GM12878 (cell line): ENCODE data around the gene SBF2. TPM values are rescaled to one million over a fixed set of nuclear protein-coding genes. Genes with fewer than 3 reads are reported as not detected.

Source experiments
- ATAC-seq: fragments of 200-7000 bp; cut with Tn5 transposase; 3 replicates; pipeline ENCODE4 v1.9.1; 2020; ENCODE audit warnings: mild to moderate bottlenecking, moderate library complexity
- BruUV-seq: library from RNA; stranded (reverse); fragments of 400-500 nt; replicated peaks from 2 replicates; lab custom pipeline; 2021; lab: Mats Ljungman, UMichigan
- CTCF ChIA-PET: fragments of 300-600 bp; sonication (Branson Sonifier 250); formaldehyde crosslinking; extraction: SDS; loops from one replicate; lab custom pipeline; 2021; ENCODE audit warnings: inconsistent platforms; lab: Yijun Ruan, JAX
- POLR2A ChIA-PET: fragments of 350-600 bp; formaldehyde crosslinking; extraction: SDS; loops from one replicate; lab custom pipeline; 2021; ENCODE audit warnings: inconsistent platforms; lab: Charles Lee
- RAD21 ChIA-PET: fragments of 300-600 bp; sonication (Branson Sonifier 250); formaldehyde crosslinking; loops from one replicate; lab custom pipeline; 2023; ENCODE audit warnings: antibody characterized with exemption; ENCODE audit not compliant: unreplicated experiment; lab: Charles Lee
- SMC1A ChIA-PET: fragments of 300-600 bp; sonication (Branson Sonifier 250); formaldehyde crosslinking; loops from one replicate; lab custom pipeline; 2023; ENCODE audit not compliant: unreplicated experiment, uncharacterized antibody; lab: Charles Lee
- DNase-seq: peaks from one replicate; pipeline ENCODE4 v3.0.0-alpha.2; 2011; ENCODE audit warnings: low read depth, low spot score
- FAIRE-seq: peaks from 3 replicates; lab custom pipeline; 2011; peaks lifted over from hg19 to GRCh38; lab: Jason Lieb, UNC
- H2AFZ ChIP-seq: 2 replicates; pipeline ENCODE4 v1.6.0; 2011; ENCODE audit warnings: low read depth, low read length, control low read depth; ENCODE audit not compliant: control insufficient read depth
- H3K27ac ChIP-seq: 2 replicates; pipeline ENCODE4 v1.5.1; 2011; ENCODE audit warnings: control low read depth; ENCODE audit not compliant: control insufficient read depth, insufficient read depth
- H3K27me3 ChIP-seq, 2 experiments: replicated peaks in 1 of 2; 2 replicates each; pipeline versions ENCODE4 v1.6.0 to v1.6.1; 2011; ENCODE audit warnings: low read length in 1 of 2; ENCODE audit not compliant: control insufficient read depth in 2 of 2, insufficient read depth in 2 of 2
- H3K36me3 ChIP-seq, 2 experiments: 2 replicates each; pipeline ENCODE4 v1.5.1; 2011; ENCODE audit warnings: low read length in 1 of 2; ENCODE audit not compliant: control insufficient read depth in 2 of 2, insufficient read depth in 2 of 2
- H3K4me1 ChIP-seq: 2 replicates; pipeline ENCODE4 v1.6.1; 2011; ENCODE audit warnings: mild to moderate bottlenecking, low read length, moderate library complexity, mixed read lengths; ENCODE audit not compliant: control insufficient read depth, insufficient read depth
- H3K4me2 ChIP-seq: 2 replicates; pipeline ENCODE4 v1.6.0; 2011; ENCODE audit warnings: control low read depth; ENCODE audit not compliant: control insufficient read depth, insufficient read depth
- H3K4me3 ChIP-seq: fragments of 200-600 bp; sonication (generic); 2 replicates; pipeline ENCODE4 v1.5.1; 2016
- H3K79me2 ChIP-seq: 2 replicates; pipeline ENCODE4 v1.6.0; 2011; ENCODE audit warnings: low read length; ENCODE audit not compliant: control insufficient read depth, insufficient read depth
- H3K9ac ChIP-seq: 2 replicates; pipeline ENCODE4 v1.8.0; 2011; ENCODE audit warnings: low read length, control low read depth, mixed read lengths; ENCODE audit not compliant: control insufficient read depth, insufficient read depth
- H3K9me3 ChIP-seq: replicated peaks from 3 replicates; pipeline ENCODE4 v1.5.1; 2011; ENCODE audit warnings: mild to moderate bottlenecking, low read length; ENCODE audit not compliant: control insufficient read depth, insufficient read depth
- H4K20me1 ChIP-seq: 2 replicates; pipeline ENCODE4 v1.6.0; 2011; ENCODE audit not compliant: control insufficient read depth, insufficient read depth
- ASH2L ChIP-seq: fragments of 300-600, 200-600 bp; sonication (generic); IDR thresholded peaks from 2 replicates; pipeline ENCODE4 v1.6.1; 2017; ENCODE audit warnings: low read depth, mild to moderate bottlenecking, borderline replicate concordance
- ATF7 ChIP-seq: fragments of 450-650 bp; IDR thresholded peaks from 2 replicates; pipeline ENCODE4 v1.6.1; 2016; ENCODE audit warnings: low read depth, mild to moderate bottlenecking
- BHLHE40 ChIP-seq, 2 experiments: fragments of 450-650 bp in 1 of 2; IDR thresholded peaks; 2 replicates each; pipeline ENCODE4 v1.6.1; 2011 to 2017; ENCODE audit warnings: low read depth in 2 of 2, borderline replicate concordance in 1 of 2, improper control_type of control experiment in 1 of 2, low read length in 1 of 2, mild to moderate bottlenecking in 1 of 2
- CBFB ChIP-seq: IDR thresholded peaks from 2 replicates; pipeline ENCODE4 v1.6.1; 2016; ENCODE audit warnings: antibody characterized with exemption, low read depth
- HDAC2 ChIP-seq: fragments of 200-600 bp; sonication (generic); IDR thresholded peaks from 2 replicates; pipeline ENCODE4 v1.6.1; 2017
- KDM1A ChIP-seq: fragments of 200-600 bp; sonication (generic); IDR thresholded peaks from 2 replicates; pipeline ENCODE4 v1.6.1; 2016; ENCODE audit warnings: borderline replicate concordance
- MXI1 ChIP-seq: fragments of 150-350 bp; IDR thresholded peaks from 2 replicates; pipeline ENCODE4 v1.6.1; 2011; ENCODE audit warnings: low read depth, mild to moderate bottlenecking, inconsistent platforms, low read length, improper control_type of control experiment
- NFIC ChIP-seq: IDR thresholded peaks from 2 replicates; pipeline ENCODE4 v1.6.1; 2012; ENCODE audit warnings: low read depth, mild to moderate bottlenecking, inconsistent platforms, low read length, moderate library complexity
- NR2F1 ChIP-seq: fragments of 450-650 bp; conservative IDR thresholded peaks from 2 replicates; pipeline ENCODE4 v1.6.1; 2017; ENCODE audit warnings: mild to moderate bottlenecking
- POLR2A ChIP-seq: IDR thresholded peaks from 2 replicates; pipeline ENCODE4 v1.6.1; 2011; ENCODE audit warnings: low read depth, mild to moderate bottlenecking, low read length
- RAD21 ChIP-seq: IDR thresholded peaks from 2 replicates; pipeline ENCODE4 v1.6.1; 2011; ENCODE audit warnings: mild to moderate bottlenecking, low read depth, low read length, moderate library complexity; ENCODE audit not compliant: insufficient read depth
- RUNX3 ChIP-seq: IDR thresholded peaks from 2 replicates; pipeline ENCODE4 v1.6.1; 2012; ENCODE audit warnings: low read length, inconsistent platforms
- SREBF2 ChIP-seq: IDR thresholded peaks from 2 replicates; pipeline ENCODE4 v1.6.1; 2012; ENCODE audit warnings: mild to moderate bottlenecking, low read length
- STAT3 ChIP-seq: IDR thresholded peaks from 2 replicates; pipeline ENCODE4 v1.6.1; 2011; ENCODE audit warnings: low read depth, low read length, improper control_type of control experiment
- TCF7 ChIP-seq: IDR thresholded peaks from 2 replicates; pipeline ENCODE4 v1.6.1; 2014; ENCODE audit warnings: antibody characterized with exemption, borderline replicate concordance
- YBX1 ChIP-seq: fragments of 450-650 bp; IDR thresholded peaks from 2 replicates; pipeline ENCODE4 v1.6.1; 2016; ENCODE audit warnings: antibody characterized with exemption
- ZNF384 ChIP-seq: IDR thresholded peaks from 2 replicates; pipeline ENCODE4 v1.6.1; 2012; ENCODE audit warnings: low read depth, mild to moderate bottlenecking, low read length, improper control_type of control experiment, borderline replicate concordance
- ZNF622 ChIP-seq: fragments of 450-650 bp; IDR thresholded peaks from 2 replicates; pipeline ENCODE4 v1.6.1; 2017; ENCODE audit warnings: mild to moderate bottlenecking, inconsistent platforms
- WGBS: methylation state at CpG from one replicate; pipeline ENCODE4 v1.1.6; 2016; ENCODE audit warnings: low lambda C conversion rate; ENCODE audit not compliant: insufficient replicate concordance, insufficient coverage; ENCODE audit errors: missing lambda C conversion rate; 5-methylcytosine and 5-hydroxymethylcytosine counted together
- in situ Hi-C: fragments of 300-500 bp; cut with MboI; formaldehyde crosslinking; loops from 9 replicates; pipeline ENCODE4 v1.14.3; 2018; ENCODE audit warnings: mixed read lengths
- intact Hi-C: fragments of 100-400 bp; cut with micrococcal nuclease; formaldehyde crosslinking; loops from one replicate; pipeline ENCODE4 v1.14.2; 2022; ENCODE audit not compliant: unreplicated experiment
- polyA plus RNA-seq, 11 experiments: library from polyadenylated mRNA; depleted of rRNA in 4 of 11; unstranded in 6 of 11; stranded (reverse) in 5 of 11; fragments of >200 nt; fragmentation: Nextera tagmentation in 4 of 11; fragmentation: Illumina TruSeq in 1 of 11; extraction: Ambion mirVana in 4 of 11; extraction: Trizol in 1 of 11; gene quantifications; 1 replicate in 1 of 11; 2 replicates in 10 of 11; pipeline versions ENCODE4 v1.2.1 to v1.2.3, GENCODE V29; 2011 to 2016; ENCODE audit warnings: inconsistent platforms in 2 of 11, missing spikeins in 2 of 11, low read depth in 1 of 11
- total RNA-seq, 4 experiments: library from RNA; depleted of rRNA in 3 of 4; stranded (reverse); fragments of >200 nt in 3 of 4; fragmentation: Illumina TruSeq in 1 of 4; extraction: Trizol in 1 of 4; gene quantifications; 2 replicates each; pipeline versions ENCODE4 v1.2.1 to v1.2.3, GENCODE V29; 2013 to 2021
- TF ChIP-seq, protein P1 (sequence below): fragments of 450-650 bp; IDR thresholded peaks from 2 replicates; pipeline ENCODE4 v1.6.1; 2017; ENCODE audit warnings: antibody characterized with exemption, mild to moderate bottlenecking, moderate library complexity

Gene SBF2
- total and polyA plus RNA-seq, 10 of the 15 experiments (the other 5 are each of a cell fraction or from before 2014, with no cell fraction given) = 0.24 to 2.3 (median 1.1) TPM

DNA sequence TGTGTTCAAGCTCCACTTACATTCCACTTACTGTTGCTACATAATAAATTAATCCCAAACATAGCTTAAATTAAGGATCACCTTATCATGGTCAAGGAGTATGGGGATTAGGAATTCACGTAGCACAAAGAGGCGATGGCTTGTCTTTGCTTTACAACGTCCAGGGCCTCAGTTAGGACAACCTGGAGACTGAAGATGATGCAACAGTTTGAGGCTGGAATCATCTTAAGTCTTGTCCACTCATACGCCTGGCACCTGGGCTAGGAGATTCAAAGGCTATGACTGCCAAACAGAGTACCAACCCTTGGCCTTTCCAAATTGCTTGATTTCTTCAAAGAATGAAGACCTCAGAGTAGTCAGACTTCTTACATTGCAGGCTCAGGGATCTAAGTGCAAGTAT is 149.1 kb downstream of the SBF2 start:
- H3K9me3 ChIP-seq = no peaks in the 10 kb centered on the region
- intact Hi-C loops = no loop called here
- ATAC-seq (no peak), DNase-seq (no peak)
- H3K4me2 ChIP-seq = no peak overlapping the region
- 38% methylated on average over 4 of the region's 4 CpGs for WGBS
- no peaks in the 10 kb centered on the region; a peak in 1 of 4 replicates for H3K27me3 ChIP-seq
- H4K20me1 ChIP-seq = no peaks in the 10 kb centered on the region
- BruUV-seq = no TSS peak
- SMC1A ChIA-PET = no interaction called here
- in situ Hi-C loops = no loop called here
- no peaks in the 10 kb centered on the region for H3K79me2 ChIP-seq
- no peak overlapping the region for H3K4me3 ChIP-seq
- RAD21 ChIA-PET = no interaction called here
- CTCF ChIA-PET = no interaction called here
- H3K9ac ChIP-seq = no peak overlapping the region
- TF ChIP-seq NFIC (no peak), ZNF384 (no peak), POLR2A (no peak), RUNX3 (no peak), NR2F1 (no peak), CBFB (no peak), TCF7 (no peak), YBX1 (no peak), MXI1 (no peak), ATF7 (no peak), STAT3 (no peak), KDM1A (no peak), ZNF622 (no peak), HDAC2 (no peak), BHLHE40 (IDR thresholded peaks at IDR 0.05; ENCODE audit: borderline replicate concordance in 1 of 2, low read depth in 2 of 2, low read length in 1 of 2) (no peak), ASH2L (no peak), SREBF2 (no peak), RAD21 (no peak)
- TF ChIP-seq, protein P1, sequence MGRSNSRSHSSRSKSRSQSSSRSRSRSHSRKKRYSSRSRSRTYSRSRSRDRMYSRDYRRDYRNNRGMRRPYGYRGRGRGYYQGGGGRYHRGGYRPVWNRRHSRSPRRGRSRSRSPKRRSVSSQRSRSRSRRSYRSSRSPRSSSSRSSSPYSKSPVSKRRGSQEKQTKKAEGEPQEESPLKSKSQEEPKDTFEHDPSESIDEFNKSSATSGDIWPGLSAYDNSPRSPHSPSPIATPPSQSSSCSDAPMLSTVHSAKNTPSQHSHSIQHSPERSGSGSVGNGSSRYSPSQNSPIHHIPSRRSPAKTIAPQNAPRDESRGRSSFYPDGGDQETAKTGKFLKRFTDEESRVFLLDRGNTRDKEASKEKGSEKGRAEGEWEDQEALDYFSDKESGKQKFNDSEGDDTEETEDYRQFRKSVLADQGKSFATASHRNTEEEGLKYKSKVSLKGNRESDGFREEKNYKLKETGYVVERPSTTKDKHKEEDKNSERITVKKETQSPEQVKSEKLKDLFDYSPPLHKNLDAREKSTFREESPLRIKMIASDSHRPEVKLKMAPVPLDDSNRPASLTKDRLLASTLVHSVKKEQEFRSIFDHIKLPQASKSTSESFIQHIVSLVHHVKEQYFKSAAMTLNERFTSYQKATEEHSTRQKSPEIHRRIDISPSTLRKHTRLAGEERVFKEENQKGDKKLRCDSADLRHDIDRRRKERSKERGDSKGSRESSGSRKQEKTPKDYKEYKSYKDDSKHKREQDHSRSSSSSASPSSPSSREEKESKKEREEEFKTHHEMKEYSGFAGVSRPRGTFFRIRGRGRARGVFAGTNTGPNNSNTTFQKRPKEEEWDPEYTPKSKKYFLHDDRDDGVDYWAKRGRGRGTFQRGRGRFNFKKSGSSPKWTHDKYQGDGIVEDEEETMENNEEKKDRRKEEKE = no peak
- TF ChIP-seq, all 136 proteins: peak for 0
- Histone ChIP-seq H2AFZ (no peak overlapping the region), H3K36me3 (no peaks in the 10 kb centered on the region), H3K4me1 (no peaks in the 10 kb centered on the region), H3K27ac (no peak overlapping the region)
- POLR2A ChIA-PET = no interaction called here
- FAIRE-seq = no peak
